Skeletal muscle satellite cell (primary cell): ENCODE measurements around the gene RRP1.

Experiments
- H3K27me3 ChIP-seq: 2 replicates; pipeline ENCODE4 v1.7.0; 2013; ENCODE audit warnings: low read length; ENCODE audit not compliant: control insufficient read depth, insufficient read depth
- H3K36me3 ChIP-seq: 2 replicates; pipeline ENCODE4 v1.7.0; 2013; ENCODE audit warnings: mild to moderate bottlenecking, control low read depth, low read length; ENCODE audit not compliant: insufficient read depth
- H3K4me1 ChIP-seq: 2 replicates; pipeline ENCODE4 v1.7.0; 2013; ENCODE audit warnings: low read length; ENCODE audit not compliant: control insufficient read depth, insufficient read depth
- H3K4me2 ChIP-seq: 2 replicates; pipeline ENCODE4 v1.7.0; 2013; ENCODE audit warnings: mild to moderate bottlenecking, low read length
- H3K4me3 ChIP-seq: 2 replicates; pipeline ENCODE4 v1.7.0; 2013; ENCODE audit warnings: low read length
- H3K9ac ChIP-seq: 2 replicates; pipeline ENCODE4 v1.7.0; 2013; ENCODE audit warnings: mild to moderate bottlenecking, low read depth, low read length, moderate library complexity
- H3K9me3 ChIP-seq: replicated peaks from 2 replicates; pipeline ENCODE4 v1.7.0; 2013; ENCODE audit warnings: mild to moderate bottlenecking, control low read depth, low read length

RRP1 gene

GRCh38 chr21:43783098-43783700, 6.2 kb upstream of the RRP1 start:
- Histone ChIP-seq H3K4me3 (no peak overlapping the region), H3K27me3 (no peaks in the 10 kb centered on the region), H3K4me2 (no peak overlapping the region), H3K9ac (no peak overlapping the region), H3K4me1 (no peaks in the 10 kb centered on the region), H3K9me3 (no peaks in the 10 kb centered on the region), H3K36me3 (no peaks in the 10 kb centered on the region)

GRCh38 chr21:43785134-43785533, 4.2 kb upstream of the RRP1 start:
- H3K4me3 ChIP-seq = no peak overlapping the region
- H3K9me3 ChIP-seq = no peaks in the 10 kb centered on the region
- H3K36me3 ChIP-seq = no peaks in the 10 kb centered on the region
- H3K9ac ChIP-seq = no peak overlapping the region
- H3K27me3 ChIP-seq = no peaks in the 10 kb centered on the region
- no peak overlapping the region for H3K4me2 ChIP-seq
- peaks cover under 1% of the 10 kb centered on the region for H3K4me1 ChIP-seq

GRCh38 chr21:43786300-43786806, 3.0 kb upstream of the RRP1 start:
- H3K9ac ChIP-seq = no peak overlapping the region
- H3K9me3 ChIP-seq = no peaks in the 10 kb centered on the region
- no peak overlapping the region for H3K4me3 ChIP-seq
- H3K27me3 ChIP-seq = no peaks in the 10 kb centered on the region
- H3K4me2 ChIP-seq = no peak overlapping the region
- H3K4me1 ChIP-seq = peaks cover 13% of the 10 kb centered on the region
- no peaks in the 10 kb centered on the region for H3K36me3 ChIP-seq

GRCh38 chr21:43786807-43787440, 2.5 kb upstream of the RRP1 start:
- no peaks in the 10 kb centered on the region for H3K9me3 ChIP-seq
- H3K27me3 ChIP-seq = no peaks in the 10 kb centered on the region
- H3K4me1 ChIP-seq = peaks cover 13% of the 10 kb centered on the region
- peaks cover 4% of the 10 kb centered on the region for H3K36me3 ChIP-seq
- no peak overlapping the region for H3K9ac ChIP-seq
- H3K4me2 ChIP-seq = no peak overlapping the region
- no peak overlapping the region for H3K4me3 ChIP-seq

- H3K4me3 ChIP-seq = peak overlapping the region; percentile 100
- no peaks in the 10 kb centered on the region for H3K27me3 ChIP-seq
- peaks cover 34% of the 10 kb centered on the region for H3K36me3 ChIP-seq
These were observed 690 bp downstream of the RRP1 start for GRCh38 chr21:43790010-43790524.

GRCh38 chr21:43792406-43792805, 3.0 kb downstream of the RRP1 start:
- Histone ChIP-seq H3K9ac (no peak overlapping the region), H3K4me1 (peaks cover 13% of the 10 kb centered on the region), H3K36me3 (peaks cover 56% of the 10 kb centered on the region), H3K4me3 (no peak overlapping the region), H3K4me2 (no peak overlapping the region), H3K9me3 (no peaks in the 10 kb centered on the region), H3K27me3 (no peaks in the 10 kb centered on the region)

More at GRCh38 chr21:43790010-43790524, 690 bp downstream of the RRP1 start:
- Histone ChIP-seq H3K9me3 (no peaks in the 10 kb centered on the region), H3K4me1 (peaks cover 13% of the 10 kb centered on the region), H3K4me2 (peak overlapping the region; percentile 91), H3K9ac (peak overlapping the region; percentile 90)

GRCh38 chr21:43793243-43793642, 3.9 kb downstream of the RRP1 start:
- Histone ChIP-seq H3K4me3 (no peak overlapping the region), H3K4me1 (peaks cover 13% of the 10 kb centered on the region), H3K27me3 (no peaks in the 10 kb centered on the region), H3K9ac (no peak overlapping the region), H3K9me3 (no peaks in the 10 kb centered on the region), H3K4me2 (no peak overlapping the region), H3K36me3 (peaks cover 64% of the 10 kb centered on the region)

- peaks cover 13% of the 10 kb centered on the region for H3K4me1 ChIP-seq
- no peaks in the 10 kb centered on the region for H3K9me3 ChIP-seq
- no peak overlapping the region for H3K4me2 ChIP-seq
- no peak overlapping the region for H3K4me3 ChIP-seq
- no peak overlapping the region for H3K9ac ChIP-seq
- peaks cover 74% of the 10 kb centered on the region for H3K36me3 ChIP-seq
- H3K27me3 ChIP-seq = no peaks in the 10 kb centered on the region
These were observed 4.9 kb downstream of the RRP1 start for GRCh38 chr21:43794311-43794710.

DNA sequence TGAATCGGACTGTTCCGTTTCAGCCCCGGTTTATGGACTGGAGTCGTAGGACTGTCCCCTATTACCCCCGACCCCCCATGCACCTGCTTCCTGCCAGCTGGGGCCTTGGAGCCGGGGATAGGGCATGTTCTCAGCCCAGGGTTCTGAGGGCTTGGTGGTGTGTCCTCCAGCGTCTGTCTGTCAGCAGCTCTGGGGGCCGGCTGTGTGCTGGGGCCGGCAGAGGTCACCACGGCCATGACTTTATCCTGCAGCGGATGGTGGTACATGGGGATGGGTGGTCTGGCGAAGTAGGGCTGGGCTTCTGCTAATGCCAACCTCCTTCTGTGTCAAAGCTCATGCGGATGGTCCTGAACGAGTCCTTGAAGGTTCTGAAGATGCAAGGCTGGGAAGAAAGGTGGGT, 5.5 kb downstream of the RRP1 start:
- Histone ChIP-seq H3K9me3 (no peaks in the 10 kb centered on the region), H3K4me2 (no peak overlapping the region), H3K36me3 (peaks cover 76% of the 10 kb centered on the region), H3K9ac (no peak overlapping the region), H3K4me3 (no peak overlapping the region), H3K27me3 (no peaks in the 10 kb centered on the region), H3K4me1 (peaks cover 13% of the 10 kb centered on the region)

- Histone ChIP-seq H3K9ac (no peak overlapping the region), H3K4me2 (no peak overlapping the region), H3K36me3 (peaks cover 90% of the 10 kb centered on the region), H3K27me3 (no peaks in the 10 kb centered on the region), H3K9me3 (no peaks in the 10 kb centered on the region), H3K4me1 (no peaks in the 10 kb centered on the region), H3K4me3 (no peak overlapping the region)
These were observed 8.0 kb downstream of the RRP1 start for GRCh38 chr21:43797415-43797814.

GRCh38 chr21:43797925-43798715, 8.7 kb downstream of the RRP1 start:
- Histone ChIP-seq H3K4me1 (no peaks in the 10 kb centered on the region), H3K4me2 (no peak overlapping the region), H3K9me3 (no peaks in the 10 kb centered on the region), H3K9ac (no peak overlapping the region), H3K4me3 (no peak overlapping the region), H3K27me3 (no peaks in the 10 kb centered on the region), H3K36me3 (peaks cover 90% of the 10 kb centered on the region)
